Measurements from ENCODE around the gene BPIFB2.
"Not testable (repeated sequence)": the region's sequence is repeated elsewhere in the genome, so short reads cannot be mapped to it uniquely, and the experiment has no call there.

The BPIFB2 gene

DNA sequence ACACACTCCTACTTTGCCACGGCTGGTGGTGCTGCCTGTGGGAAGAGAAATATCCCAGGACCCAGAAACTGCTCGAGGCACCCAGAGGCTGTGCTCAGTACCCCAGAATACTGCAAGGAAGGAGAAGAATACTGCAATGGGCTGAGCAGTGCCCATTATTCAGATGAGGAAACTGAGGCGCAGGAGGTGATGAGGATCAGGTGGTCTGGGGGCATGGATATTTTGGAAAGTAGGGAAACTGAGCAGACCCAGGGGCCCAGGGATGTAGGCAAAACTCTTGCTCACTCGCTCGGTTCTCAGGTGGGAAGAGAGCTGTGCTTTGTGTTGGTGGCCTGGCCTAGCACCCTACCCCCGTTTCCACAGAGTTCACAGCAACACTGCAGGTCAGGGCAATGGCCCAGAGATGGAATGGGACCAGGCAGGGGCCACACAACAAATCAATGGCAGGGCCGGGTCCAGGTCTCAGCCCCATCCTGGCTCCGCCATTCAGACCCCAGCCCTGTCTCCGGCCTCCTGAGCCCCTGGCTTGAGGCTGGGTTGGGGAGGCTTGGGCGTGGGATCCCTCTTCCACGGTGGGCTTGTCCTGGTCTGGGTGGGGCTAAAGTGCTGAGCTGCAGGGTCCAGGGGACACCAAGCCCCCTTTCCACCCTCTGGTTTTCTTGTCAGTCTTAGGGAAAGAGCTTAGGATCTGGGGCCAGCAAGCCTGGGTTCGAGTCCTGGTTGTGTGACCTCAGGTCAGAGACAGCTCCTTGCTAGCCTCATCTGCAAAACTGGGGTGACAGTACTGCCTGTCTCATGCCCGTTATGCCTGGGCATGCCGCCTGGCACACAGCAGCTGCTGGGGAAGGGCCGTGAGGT is 37.2 kb upstream of the BPIFB2 start:
- DNase-seq (ENCODE audit: low read depth in 2 of 2) = no peak

DNA sequence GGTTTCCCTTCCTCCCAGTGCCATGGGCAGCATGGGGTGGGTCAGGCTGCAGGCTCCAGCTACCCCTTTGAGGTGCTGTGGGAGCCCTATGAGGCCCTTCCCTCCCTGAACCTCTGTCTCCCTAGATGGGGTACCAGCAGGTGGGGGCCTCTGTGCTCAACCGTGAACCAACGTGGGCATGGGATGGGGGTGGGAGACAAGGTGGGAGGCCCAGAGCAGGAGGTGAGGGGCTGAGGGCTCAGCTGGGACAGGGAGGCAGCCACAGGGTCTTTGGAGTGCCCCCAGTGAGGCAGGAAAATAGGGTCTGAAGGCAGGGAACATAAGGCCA is 36.6 kb upstream of the BPIFB2 start:
- no peak for DNase-seq (ENCODE audit: low read depth in 2 of 2)

- no peak for DNase-seq (ENCODE audit: low read depth in 2 of 2)
Measured at GRCh38 chr20:32971703-32972161, 35.8 kb upstream of the BPIFB2 start.

GRCh38 chr20:32972181-32973076 is 35.1 kb upstream of the BPIFB2 start:
- DNase-seq (ENCODE audit: low read depth in 2 of 2) = peak; percentile 61 to 81

- no peak for DNase-seq (ENCODE audit: low read depth in 2 of 2)
Measured at GRCh38 chr20:32973077-32973717, 34.3 kb upstream of the BPIFB2 start.

- not testable (repeated sequence) for DNase-seq (ENCODE audit: low read depth in 2 of 2)
Measured at GRCh38 chr20:32974204-32975064, 33.1 kb upstream of the BPIFB2 start.

GRCh38 chr20:32975121-32975520 is 32.4 kb upstream of the BPIFB2 start:
- DNase-seq (ENCODE audit: low read depth in 2 of 2) = not testable (repeated sequence)

DNA sequence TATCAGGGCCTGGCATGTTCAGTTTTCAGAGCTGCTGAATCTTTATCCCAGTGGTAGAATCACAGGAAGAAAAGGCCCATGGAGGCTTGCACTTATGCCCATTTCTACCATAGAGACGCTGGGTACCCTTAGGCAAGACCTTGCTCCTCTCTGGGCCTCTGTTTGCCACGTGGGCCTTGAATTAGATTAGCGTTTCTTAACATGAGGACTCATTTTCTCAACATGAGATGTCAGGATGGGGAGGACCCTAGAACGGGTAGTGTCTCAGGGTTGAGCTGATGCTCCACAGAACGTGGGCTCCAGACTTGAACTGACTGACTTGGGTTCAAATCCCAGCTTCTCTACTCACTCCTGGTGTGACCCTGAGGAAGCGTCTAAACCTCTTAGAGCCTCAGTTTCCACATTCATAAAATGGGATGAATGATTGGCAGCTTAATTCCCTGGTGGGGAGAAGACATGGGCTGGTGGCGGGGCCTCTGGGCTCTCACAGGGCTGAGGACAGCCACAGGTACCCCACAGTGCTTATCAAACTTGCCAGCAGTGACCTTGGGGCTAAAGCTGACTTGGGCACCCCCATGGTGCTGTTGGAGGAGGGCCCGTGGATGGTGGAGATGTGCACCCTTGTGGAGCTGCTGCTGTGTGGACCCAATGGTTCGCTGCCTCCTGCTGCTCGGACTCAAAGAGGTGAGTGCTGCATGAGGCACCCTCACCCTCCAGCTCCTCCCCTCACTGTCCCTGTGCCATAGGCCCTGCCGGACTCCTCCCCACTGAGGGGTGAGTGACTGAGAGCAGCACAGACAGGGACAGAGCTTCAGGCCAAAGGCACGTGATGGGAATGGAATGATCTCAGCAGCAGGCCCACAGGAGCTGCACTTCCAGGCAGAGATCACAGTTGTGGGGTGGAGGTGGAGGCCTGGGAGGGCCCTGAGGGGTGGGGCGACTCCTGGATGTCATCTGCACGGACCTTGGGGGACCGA is 31.5 kb upstream of the BPIFB2 start:
- no peak for DNase-seq (ENCODE audit: low read depth in 2 of 2)

DNA sequence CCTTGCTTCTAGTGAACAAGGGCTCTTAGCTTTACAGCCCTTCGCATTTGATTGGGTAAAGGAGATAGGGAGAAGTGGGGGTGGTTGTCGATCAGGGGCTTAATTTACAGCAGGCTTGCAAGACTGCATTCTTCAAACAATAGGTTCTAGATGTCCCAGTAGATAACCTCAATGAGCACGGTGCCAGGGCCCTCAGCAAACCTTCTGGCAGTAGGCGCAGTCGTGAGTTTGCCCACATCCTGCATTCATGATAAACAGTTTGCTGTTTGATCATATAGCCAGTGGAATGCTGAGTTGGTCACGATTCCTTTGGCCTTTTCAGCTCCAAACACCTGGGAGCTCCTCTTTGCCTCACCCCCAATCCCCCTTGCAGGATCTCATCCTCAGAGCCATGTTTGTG is 30.8 kb upstream of the BPIFB2 start:
- DNase-seq (ENCODE audit: low read depth in 2 of 2) = no peak

- no peak for DNase-seq (ENCODE audit: low read depth in 2 of 2)
Measured at GRCh38 chr20:32977281-32978008, 30.1 kb upstream of the BPIFB2 start.

- no peak for DNase-seq (ENCODE audit: low read depth in 2 of 2)
Measured at GRCh38 chr20:32978009-32978335, 29.5 kb upstream of the BPIFB2 start.

- DNase-seq (ENCODE audit: low read depth in 2 of 2) = no peak
Measured at GRCh38 chr20:32979201-32979998, 28.1 kb upstream of the BPIFB2 start.

DNA sequence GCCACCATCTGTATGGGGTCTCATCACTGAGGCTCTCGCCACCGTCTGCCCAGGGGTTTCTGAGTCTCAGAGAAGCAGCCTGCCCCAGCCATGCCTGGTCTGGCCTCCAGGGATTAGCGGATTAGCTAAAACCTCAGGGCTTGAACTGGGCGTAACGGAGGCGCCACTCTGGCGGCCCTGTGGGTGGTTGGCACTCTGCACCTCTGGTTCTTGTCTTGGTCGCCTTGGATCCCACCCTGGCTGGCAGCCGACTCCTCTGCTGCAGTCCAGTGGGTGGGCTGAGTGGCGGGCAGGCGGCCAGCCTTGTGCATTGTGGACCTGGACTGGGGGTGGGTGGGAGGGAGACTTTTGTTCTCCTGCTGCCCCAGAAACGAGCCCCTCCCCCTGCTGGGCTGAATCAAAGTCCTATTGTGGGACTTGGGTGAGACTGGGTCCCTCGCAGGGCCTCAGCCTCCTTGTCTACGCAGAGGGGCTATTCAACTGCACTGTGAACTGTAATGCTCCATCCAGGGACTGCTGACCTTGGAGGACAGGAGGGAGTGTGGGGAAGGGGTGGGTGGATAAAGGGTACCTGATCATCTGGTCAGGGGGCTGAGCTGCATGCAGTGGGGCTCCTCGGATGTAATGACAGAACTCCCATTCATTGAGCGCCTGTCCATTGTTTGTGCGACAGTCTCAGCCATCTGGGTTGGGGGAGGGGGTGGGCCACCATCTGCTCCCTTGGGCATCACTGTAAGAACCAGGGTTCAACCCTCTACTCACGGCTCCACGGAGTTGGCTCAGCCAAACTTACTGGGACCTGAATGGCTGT is 27.2 kb upstream of the BPIFB2 start:
- no peak for DNase-seq (ENCODE audit: low read depth in 2 of 2)

DNA sequence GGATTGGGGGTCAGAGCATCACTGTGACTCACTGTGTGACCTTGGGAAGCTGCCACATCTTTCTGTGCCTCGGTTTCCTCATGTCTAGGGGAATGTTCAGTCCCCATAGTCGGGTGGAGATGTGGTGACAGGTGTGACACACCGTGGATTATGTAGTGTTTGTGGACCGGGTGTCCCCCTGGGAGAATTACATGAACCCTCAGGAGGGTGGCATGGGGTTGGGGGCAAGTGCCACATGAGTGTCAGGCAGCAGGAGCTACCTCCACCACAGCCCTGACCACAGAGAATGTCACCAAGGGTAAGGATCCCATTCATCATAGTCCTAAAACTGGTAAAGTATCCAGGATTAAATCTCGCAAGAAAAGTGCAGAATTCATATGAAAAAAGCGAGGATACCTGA is 26.5 kb upstream of the BPIFB2 start:
- DNase-seq (ENCODE audit: low read depth in 2 of 2) = no peak

DNA sequence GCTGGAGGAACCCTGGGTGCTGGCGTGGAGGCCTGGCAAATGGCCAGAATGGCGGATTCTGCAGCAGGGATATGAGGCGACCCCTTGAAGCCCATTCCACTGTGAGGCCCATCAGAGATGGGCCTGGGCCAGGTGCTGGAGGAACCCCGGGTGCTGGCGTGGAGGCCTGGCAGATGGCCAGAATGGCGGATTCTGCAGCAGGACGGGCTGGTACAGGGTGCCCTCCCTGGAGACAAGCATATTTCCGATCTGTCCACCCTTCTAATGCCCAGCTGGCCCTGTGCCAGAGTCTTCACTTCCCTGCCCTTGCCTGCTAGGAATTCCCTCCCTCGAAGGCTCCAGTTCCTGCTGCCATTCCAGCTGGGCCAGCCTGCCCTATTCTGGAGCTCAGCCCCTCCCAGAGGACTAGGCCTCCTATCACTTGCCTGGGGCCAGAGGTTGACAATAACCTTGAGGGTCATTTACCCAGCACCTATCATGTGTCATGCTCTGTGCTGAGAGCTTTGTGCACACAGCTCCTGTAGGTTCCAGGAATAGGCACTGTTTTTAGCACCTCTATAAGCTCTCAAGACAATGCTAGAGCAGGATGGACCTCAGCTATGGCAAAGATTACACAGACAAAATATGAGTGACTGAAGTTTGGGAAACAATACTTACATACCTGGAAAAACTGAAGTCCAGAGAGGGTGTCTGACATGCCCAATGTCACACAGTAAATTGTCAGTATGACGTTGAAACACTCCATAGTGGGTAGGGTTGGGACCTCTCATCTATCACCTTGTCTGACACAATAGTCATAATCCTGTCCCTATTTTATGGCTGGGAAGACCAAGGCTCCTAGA is 24.7 kb upstream of the BPIFB2 start:
- no peak for DNase-seq (ENCODE audit: low read depth in 2 of 2)

DNA sequence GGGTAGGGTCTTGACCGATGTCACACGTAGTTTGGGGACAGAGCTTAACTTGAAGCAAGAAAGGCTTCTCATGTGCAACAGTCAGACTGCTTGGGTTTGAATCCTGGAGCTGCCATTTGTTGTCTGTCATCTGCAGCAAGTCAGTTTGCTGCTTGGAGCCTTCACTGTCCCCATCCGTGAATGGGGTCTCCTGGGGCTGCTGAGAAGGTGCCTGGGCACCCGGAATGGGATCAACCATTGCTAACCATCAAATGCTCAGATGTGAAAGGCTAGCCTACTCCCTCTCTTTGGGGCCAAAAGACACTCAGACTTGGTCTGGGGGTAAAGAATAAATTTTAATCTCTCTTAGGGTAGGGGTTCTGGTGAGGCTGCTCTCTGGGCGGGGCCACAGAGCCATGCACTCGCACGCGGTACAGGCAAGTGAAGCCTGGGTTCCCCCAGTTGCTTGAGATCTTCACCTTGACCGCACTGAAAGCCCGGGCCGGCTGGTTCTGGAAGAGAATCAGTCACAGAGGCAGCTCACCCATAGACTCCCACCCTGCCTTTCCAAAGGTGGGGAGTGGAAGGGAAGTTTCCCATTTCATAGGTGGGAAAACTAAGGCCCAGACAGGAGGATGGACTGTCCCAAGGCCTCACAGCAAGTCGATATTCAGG is 23.9 kb upstream of the BPIFB2 start:
- DNase-seq (ENCODE audit: low read depth in 2 of 2) = no peak
